ENCODE results near the gene GPR55.

Gene GPR55

DNA sequence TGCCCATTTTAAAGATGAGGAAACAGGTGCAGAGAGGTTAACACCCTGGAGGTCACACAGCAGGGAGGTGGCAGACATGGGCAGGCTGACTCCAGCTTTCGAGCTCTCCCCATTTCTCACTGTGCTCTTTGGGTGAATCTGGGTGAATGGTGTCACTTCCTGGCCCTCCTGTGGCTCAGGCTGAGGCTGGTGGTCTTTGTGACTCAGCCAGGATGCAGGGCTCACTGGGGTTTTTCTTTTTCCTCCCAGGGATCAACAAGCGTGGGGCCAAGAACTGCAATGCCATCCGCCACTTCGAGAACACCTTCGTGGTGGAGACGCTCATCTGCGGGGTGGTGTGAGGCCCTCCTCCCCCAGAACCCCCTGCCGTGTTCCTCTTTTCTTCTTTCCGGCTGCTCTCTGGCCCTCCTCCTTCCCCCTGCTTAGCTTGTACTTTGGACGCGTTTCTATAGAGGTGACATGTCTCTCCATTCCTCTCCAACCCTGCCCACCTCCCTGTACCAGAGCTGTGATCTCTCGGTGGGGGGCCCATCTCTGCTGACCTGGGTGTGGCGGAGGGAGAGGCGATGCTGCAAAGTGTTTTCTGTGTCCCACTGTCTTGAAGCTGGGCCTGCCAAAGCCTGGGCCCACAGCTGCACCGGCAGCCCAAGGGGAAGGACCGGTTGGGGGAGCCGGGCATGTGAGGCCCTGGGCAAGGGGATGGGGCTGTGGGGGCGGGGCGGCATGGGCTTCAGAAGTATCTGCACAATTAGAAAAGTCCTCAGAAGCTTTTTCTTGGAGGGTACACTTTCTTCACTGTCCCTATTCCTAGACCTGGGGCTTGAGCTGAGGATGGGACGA is 47.1 kb downstream of the GPR55 start:
- DNase-seq = no peak

- DNase-seq = no peak
Observed at GRCh38 chr2:230877116-230877758, 47.8 kb downstream of the GPR55 start.

GRCh38 chr2:230875347-230876315 is 49.4 kb downstream of the GPR55 start:
- no peak for DNase-seq

GRCh38 chr2:230874876-230875275 is 50.2 kb downstream of the GPR55 start:
- no peak for DNase-seq

DNA sequence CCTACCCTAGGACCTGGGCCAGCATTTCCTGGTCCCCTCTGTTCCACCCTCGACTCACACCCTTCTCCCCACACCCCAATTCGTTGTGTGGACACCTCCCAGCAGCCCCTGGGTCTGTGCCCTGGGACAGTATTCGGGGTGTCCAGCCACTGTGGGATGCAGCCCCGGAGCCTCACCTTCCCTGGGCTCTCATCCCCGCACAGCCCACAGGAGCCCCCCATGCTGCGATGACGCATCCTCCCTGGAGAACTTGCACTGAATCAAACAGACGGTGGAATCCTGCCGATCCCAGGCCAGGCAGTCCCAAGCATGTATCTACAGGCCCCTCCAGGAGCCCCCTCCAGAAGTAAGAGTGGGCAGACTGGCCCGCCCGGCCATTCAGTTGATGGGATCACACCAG is 50.6 kb downstream of the GPR55 start:
- DNase-seq = no peak

DNA sequence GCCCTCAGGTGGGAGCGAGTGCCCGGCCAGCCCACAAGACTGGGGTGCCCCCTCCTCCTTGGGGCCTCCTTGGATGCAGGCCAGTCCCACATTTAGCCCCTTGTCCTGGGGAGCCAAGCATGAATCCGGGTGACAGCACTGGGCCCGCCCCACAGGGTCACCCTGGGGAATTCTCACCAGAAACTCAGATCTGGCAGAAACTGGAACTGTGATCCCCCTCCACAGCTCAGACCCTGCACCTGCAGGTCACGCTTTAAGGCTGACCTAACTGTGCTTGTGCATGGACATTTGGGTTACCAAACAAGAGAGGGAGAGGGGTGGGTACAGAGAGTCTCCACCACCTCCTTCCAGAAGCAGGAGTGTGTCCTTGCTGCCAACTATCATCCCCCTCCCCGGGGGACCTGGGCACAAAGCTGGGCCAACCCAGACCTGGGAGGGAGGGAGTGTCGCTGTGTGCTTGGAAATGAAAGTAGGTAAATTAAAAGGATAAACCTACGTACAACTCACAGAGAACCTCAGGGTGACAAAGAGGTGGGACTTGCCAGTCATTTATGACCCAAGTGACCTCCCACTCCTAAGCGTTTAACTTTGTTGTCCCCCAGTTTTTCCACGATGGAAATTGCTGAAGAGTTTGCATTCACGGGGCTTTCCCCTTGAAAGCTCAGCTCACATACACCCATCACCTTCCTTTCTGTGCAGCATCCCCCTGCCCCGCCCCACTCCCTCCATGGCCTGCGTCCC is 51.2 kb downstream of the GPR55 start:
- no peak for DNase-seq

- DNase-seq = no peak
Observed at GRCh38 chr2:230872968-230873660, 51.9 kb downstream of the GPR55 start.

DNA sequence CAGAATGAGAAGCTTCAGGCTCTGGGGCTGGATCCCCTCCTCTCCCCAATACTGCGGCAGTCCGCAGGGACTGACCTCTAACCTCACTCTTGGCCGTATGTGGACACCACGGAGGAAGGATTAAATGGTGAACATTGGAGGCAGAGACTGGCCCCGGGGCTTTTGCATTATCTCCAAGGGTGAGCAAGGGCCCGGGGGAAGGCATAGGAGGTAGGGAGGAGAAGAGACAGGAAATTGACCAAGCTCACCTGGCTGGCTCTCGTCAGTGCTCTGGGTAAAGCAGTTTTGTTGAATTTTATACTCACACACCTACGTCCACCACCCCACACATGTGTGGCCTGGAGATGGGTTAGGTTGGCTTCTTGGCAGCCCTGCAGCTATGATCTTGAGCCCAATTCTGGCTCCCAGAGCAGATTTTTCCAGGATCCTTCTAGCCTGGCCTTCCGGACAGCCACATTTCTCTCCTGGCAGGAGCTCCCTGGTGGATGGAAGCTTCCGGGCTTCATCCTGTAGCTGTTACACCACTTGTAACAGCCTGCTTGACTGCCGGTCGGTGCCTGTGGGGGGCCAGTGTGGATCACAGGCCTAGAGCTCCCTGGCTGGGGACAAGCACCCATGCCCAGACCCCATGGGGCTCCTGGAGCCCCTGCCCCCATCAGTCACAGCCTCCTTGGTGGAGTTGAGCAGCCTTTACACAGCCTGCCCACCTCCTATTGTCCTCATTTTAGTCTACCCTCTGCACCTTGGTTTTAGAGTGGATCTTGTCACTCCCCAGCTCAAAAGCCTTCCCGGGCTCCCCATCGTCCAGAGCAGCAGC is 52.7 kb downstream of the GPR55 start:
- no peak for DNase-seq

GRCh38 chr2:230871361-230872150 is 53.5 kb downstream of the GPR55 start:
- no peak for DNase-seq

GRCh38 chr2:230870544-230871360 is 54.3 kb downstream of the GPR55 start:
- no peak for DNase-seq

DNA sequence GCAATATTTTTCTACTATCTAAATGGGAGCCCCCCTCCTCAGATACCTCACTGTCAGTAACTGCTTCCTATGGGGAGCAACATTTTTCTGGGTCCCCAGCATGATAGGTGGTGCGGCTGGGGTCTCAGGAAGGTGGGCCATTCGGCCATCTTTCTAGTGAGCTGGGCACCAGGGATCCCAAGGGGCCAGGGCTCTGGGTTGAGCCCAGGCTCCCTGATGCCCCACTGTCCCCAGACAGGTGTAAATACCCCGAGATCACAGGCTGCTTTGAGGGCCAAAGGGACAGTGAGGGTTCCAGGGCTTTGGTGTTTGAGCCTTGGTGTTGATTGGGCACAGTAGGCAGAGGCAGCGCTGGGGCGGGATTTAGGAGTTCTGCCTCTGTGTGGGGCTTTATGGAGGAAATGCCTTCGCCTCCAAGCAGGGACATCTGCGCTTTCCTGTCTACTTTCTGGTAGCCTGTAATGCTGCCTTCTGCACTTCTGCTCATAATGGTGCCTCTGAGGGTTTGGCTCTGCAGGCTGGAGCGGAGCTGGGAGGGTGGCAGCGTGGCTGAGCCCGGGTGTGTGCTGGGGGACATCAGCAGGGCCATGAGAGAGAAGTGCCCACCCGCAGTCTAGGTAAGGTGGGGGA is 55.0 kb downstream of the GPR55 start:
- no peak for DNase-seq

GRCh38 chr2:230868947-230869913 is 55.8 kb downstream of the GPR55 start:
- DNase-seq = no peak

GRCh38 chr2:230868161-230868946 is 56.7 kb downstream of the GPR55 start:
- no peak for DNase-seq

DNA sequence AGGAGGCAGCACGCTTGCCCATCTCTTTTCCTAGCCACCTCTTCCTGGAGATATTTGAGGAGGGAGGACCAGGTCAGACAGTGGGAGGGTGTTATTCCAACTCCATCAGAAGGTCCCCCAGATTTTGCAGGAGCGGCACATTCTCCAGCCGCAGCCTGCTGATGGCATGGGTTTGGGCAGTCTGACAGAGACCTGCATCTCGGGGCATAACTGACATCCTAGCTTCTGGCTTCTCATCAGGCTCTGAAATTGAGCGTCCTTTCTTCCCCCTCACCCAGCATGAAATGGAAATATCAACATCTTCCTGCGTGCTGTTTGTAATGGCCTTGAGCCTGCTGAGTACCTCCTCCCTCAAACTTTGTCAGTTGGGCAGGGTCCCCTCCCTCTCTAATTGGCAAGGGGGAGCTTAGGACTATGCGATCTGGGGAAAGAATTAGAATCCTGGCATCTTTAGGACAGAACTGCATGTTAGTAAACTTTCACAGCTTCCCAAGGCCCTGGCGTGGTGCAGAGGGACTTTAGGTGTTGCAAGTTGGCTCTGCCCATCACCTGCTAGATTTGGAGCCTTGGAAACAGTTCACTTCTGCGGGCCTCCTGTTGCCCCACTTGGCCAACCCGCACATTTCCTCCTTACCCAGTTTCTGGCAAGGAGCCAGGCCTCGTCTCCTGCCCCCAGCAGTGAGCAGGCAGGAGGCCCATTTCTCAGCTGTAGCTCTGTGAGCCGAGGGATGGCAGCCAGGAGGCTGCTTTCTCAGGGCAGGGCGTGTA is 58.1 kb downstream of the GPR55 start:
- DNase-seq = peak; percentile 4

Measured in NCI-H2171 treated with DMSO at 0.1 percent for 48 hours (cell line).